ENCODE data around the gene ACRBP. TPM values are rescaled to one million over a fixed set of nuclear protein-coding genes. Genes with fewer than 3 reads are reported as not detected.
A peak's percentile ranks its signal among the peaks of the same experiment; 100 is the strongest.

Gene ACRBP
- total and polyA plus RNA-seq, 2 donors (not counting 3 experiments of a cell fraction or from before 2014, with no cell fraction given), result 1.3 to 5.7 TPM

DNA sequence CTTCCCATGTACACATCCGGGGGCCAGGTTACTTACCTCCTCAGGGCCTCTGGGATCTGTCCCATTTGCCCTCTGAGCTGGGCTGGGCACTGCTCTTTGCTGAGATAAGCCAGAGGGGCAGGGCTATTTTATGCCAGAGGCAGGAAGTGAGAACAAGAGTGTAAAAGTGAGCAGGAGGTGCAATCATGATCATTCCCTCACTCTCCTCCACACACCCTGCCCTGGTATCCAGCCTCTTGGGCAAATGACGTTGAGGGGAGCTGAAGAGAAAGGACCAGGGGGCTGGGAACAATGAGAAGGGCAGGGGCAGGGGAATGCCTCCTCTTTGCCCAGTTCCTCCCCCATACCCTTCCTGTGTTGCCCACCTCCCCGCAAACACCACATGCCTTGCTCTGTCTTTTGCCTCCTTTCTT, 15.7 kb downstream of the ACRBP start:
- Histone ChIP-seq H2AFZ (ENCODE audit: low read depth, low read length) (peak overlapping the region; percentile 46), H3K36me3 (ENCODE audit: control insufficient read depth in 2 of 2, extremely low read depth in 1 of 2, insufficient read depth in 2 of 2, low read length in 2 of 2) (no peaks in the 10 kb centered on the region), H4K20me1 (replicated peaks; ENCODE audit: control insufficient read depth, extremely low read depth, insufficient read depth, low read length) (no peaks in the 10 kb centered on the region), H3K4me2 (ENCODE audit: insufficient read depth, low read length) (no peak overlapping the region), H3K9me3 (replicated peaks; ENCODE audit: control insufficient read depth, insufficient read depth, low read length) (no peaks in the 10 kb centered on the region), H3K27me3 (ENCODE audit: control insufficient read depth in 2 of 2, insufficient read depth in 2 of 2, low read length in 2 of 2) (peaks cover 0 to 2% of the 10 kb centered on the region in 2 experiments), H3K9me1 (replicated peaks; ENCODE audit: control insufficient read depth, extremely low read depth, insufficient read depth, low read length) (no peaks in the 10 kb centered on the region), H3K27ac (ENCODE audit: insufficient read depth, low read depth, low read length) (no peak overlapping the region), H3K79me2 (ENCODE audit: control insufficient read depth, insufficient read depth, low read length) (no peaks in the 10 kb centered on the region), H3K4me1 (ENCODE audit: control insufficient read depth, extremely low read depth, insufficient read depth, low read length) (no peaks in the 10 kb centered on the region), H3K4me3 (replicated peaks in 1 of 3; ENCODE audit: insufficient read depth in 1 of 3, low read depth in 1 of 3, low read length in 3 of 3) (no peak overlapping the region), H3K9ac (replicated peaks; ENCODE audit: extremely low read depth, insufficient read depth, low read length) (no peak overlapping the region)
- dilution Hi-C loops (cut with MboI; ENCODE audit: extremely low pct_ligation_motif_present, low sequenced_read_pairs), result no loop called here
- ChIA-PET POLR2A (no interaction called here), CTCF (interaction anchor here (1.0 to 1.2 kb wide), 3 partner anchors 12 to 53 kb away, joined by 3 to 9 read pairs (median 5); no protein-coding TSS in a partner anchor)
- DNase-seq (ENCODE audit: low read depth, low spot score) (no peak), FAIRE-seq (no peak)
- BruUV-seq (replicated peaks), result no TSS peak
- no peak for TF ChIP-seq POLR2A (IDR thresholded peaks at IDR 0.05; ENCODE audit: low read depth, low read length)
- intact Hi-C loops (cut with micrococcal nuclease), result no loop called here

DNA sequence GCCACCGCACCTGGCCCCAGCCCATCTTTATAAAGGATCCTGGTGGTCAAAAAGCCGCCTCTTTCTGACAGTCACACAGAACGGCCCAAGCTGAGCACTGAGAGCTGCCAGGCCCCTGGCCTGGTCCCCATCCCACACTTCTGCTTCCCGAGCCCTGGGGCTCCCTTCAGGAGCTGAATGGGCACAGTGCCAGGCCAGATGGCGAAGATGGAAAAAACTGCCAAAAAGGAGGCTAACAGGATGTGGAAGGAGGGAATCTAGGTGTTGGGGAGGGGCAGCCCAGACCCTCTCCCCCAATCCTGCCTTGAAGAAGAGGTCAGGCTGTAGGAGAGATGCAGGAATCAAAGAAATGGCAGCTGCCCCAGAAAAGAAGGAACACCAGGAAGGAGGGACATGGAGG, 16.5 kb downstream of the ACRBP start:
- Histone ChIP-seq H2AFZ (ENCODE audit: low read depth, low read length) (no peak overlapping the region), H3K79me2 (ENCODE audit: control insufficient read depth, insufficient read depth, low read length) (no peaks in the 10 kb centered on the region), H3K4me3 (replicated peaks in 1 of 3; ENCODE audit: insufficient read depth in 1 of 3, low read depth in 1 of 3, low read length in 3 of 3) (no peak overlapping the region), H3K27ac (ENCODE audit: insufficient read depth, low read depth, low read length) (no peak overlapping the region), H3K9ac (replicated peaks; ENCODE audit: extremely low read depth, insufficient read depth, low read length) (no peak overlapping the region), H3K4me2 (ENCODE audit: insufficient read depth, low read length) (no peak overlapping the region), H3K9me1 (replicated peaks; ENCODE audit: control insufficient read depth, extremely low read depth, insufficient read depth, low read length) (no peaks in the 10 kb centered on the region), H3K27me3 (ENCODE audit: control insufficient read depth in 2 of 2, insufficient read depth in 2 of 2, low read length in 2 of 2) (peaks cover 0 to 2% of the 10 kb centered on the region in 2 experiments), H3K36me3 (ENCODE audit: control insufficient read depth in 2 of 2, extremely low read depth in 1 of 2, insufficient read depth in 2 of 2, low read length in 2 of 2) (no peaks in the 10 kb centered on the region), H3K9me3 (replicated peaks; ENCODE audit: control insufficient read depth, insufficient read depth, low read length) (no peaks in the 10 kb centered on the region), H3K4me1 (ENCODE audit: control insufficient read depth, extremely low read depth, insufficient read depth, low read length) (no peaks in the 10 kb centered on the region), H4K20me1 (replicated peaks; ENCODE audit: control insufficient read depth, extremely low read depth, insufficient read depth, low read length) (no peaks in the 10 kb centered on the region)
- no peak for FAIRE-seq
- dilution Hi-C loops (cut with MboI; ENCODE audit: extremely low pct_ligation_motif_present, low sequenced_read_pairs) (no loop called here), intact Hi-C loops (cut with micrococcal nuclease) (no loop called here)
- no TSS peak for BruUV-seq (replicated peaks)
- ChIA-PET CTCF (interaction anchor here (1.2 kb wide), 1 partner anchor 54 kb away, joined by 3 read pairs; no protein-coding TSS in a partner anchor), POLR2A (interaction anchor here (0.9 kb wide), 1 partner anchor 10 kb away, joined by 3 read pairs; no protein-coding TSS in a partner anchor)
- DNase-seq (ENCODE audit: low read depth, low spot score), result no peak
- TF ChIP-seq MYC (IDR thresholded peaks at IDR 0.05; ENCODE audit: low read depth, low read length) (no peak), POLR2A (IDR thresholded peaks at IDR 0.05; ENCODE audit: low read depth, low read length) (no peak), FOS (IDR thresholded peaks at IDR 0.05; ENCODE audit: borderline replicate concordance, insufficient read depth, low read length) (no peak), POLR2AphosphoS5 (IDR thresholded peaks at IDR 0.05; ENCODE audit: insufficient read depth, low read depth, low read length) (no peak), JUN (IDR thresholded peaks at IDR 0.05; ENCODE audit: borderline replicate concordance, insufficient read depth, insufficient read length, low read depth) (no peak)
